ENCODE measurements around the gene CDK16. TPM values are rescaled to one million over a fixed set of nuclear protein-coding genes. Genes with fewer than 3 reads are reported as not detected.

The CDK16 gene
- total RNA-seq, 1 experiment from 2014 or later: 129 TPM

- Mint-ChIP-seq H3K27ac (ENCODE audit: unreplicated experiment) (no peak overlapping the region), H3K36me3 (ENCODE audit: insufficient read depth, unreplicated experiment) (no peaks in the 10 kb centered on the region), H3K27me3 (ENCODE audit: insufficient read depth, unreplicated experiment) (no peaks in the 10 kb centered on the region), H3K9me3 (ENCODE audit: unreplicated experiment) (no peaks in the 10 kb centered on the region), H3K4me1 (ENCODE audit: low read depth, unreplicated experiment) (no peaks in the 10 kb centered on the region), H3K4me3 (ENCODE audit: unreplicated experiment) (no peak overlapping the region)
- DNase-seq: no peak
- TF ChIP-seq CTCF (IDR thresholded peaks at IDR 0.05; ENCODE audit: insufficient read depth in 1 of 2, low read depth in 1 of 2, low read length in 1 of 2, severe bottlenecking in 1 of 2, unreplicated experiment in 1 of 2): no peak
- intact Hi-C loops (cut with micrococcal nuclease; ENCODE audit: unreplicated experiment): no loop called here
- no peaks in the 10 kb centered on the region for H3K36me3 ChIP-seq (ENCODE audit: control insufficient read depth, insufficient read depth, low read length)
- H3K4me1 ChIP-seq: no peaks in the 10 kb centered on the region
- no peaks in the 10 kb centered on the region for H3K9me3 ChIP-seq
- CTCF ChIA-PET: no interaction called here
- no TSS peak for BruUV-seq (replicated peaks)
- H3K4me3 ChIP-seq (ENCODE audit: low read depth, low read length): no peak overlapping the region
- POLR2A ChIA-PET: no interaction called here
- no peaks in the 10 kb centered on the region for H3K27me3 ChIP-seq (replicated peaks; ENCODE audit: control insufficient read depth, insufficient read depth, low read length)
Measured at GRCh38 chrX:47264483-47265173, 46.1 kb downstream of the CDK16 start.

GRCh38 chrX:47266643-47267042, 48.2 kb downstream of the CDK16 start:
- H3K4me1 ChIP-seq: no peaks in the 10 kb centered on the region
- no TSS peak for BruUV-seq (replicated peaks)
- intact Hi-C loops (cut with micrococcal nuclease; ENCODE audit: unreplicated experiment): no loop called here
- no peak for DNase-seq
- no peaks in the 10 kb centered on the region for H3K27me3 ChIP-seq (replicated peaks; ENCODE audit: control insufficient read depth, insufficient read depth, low read length)
- no peaks in the 10 kb centered on the region for H3K4me1 Mint-ChIP-seq (ENCODE audit: low read depth, unreplicated experiment)
- no peak overlapping the region for H3K4me3 ChIP-seq (ENCODE audit: low read depth, low read length)
- no peaks in the 10 kb centered on the region for H3K9me3 ChIP-seq
- ChIA-PET POLR2A (no interaction called here), CTCF (no interaction called here)
- no peak for TF ChIP-seq CTCF (IDR thresholded peaks at IDR 0.05; ENCODE audit: insufficient read depth in 1 of 2, low read depth in 1 of 2, low read length in 1 of 2, severe bottlenecking in 1 of 2, unreplicated experiment in 1 of 2)
- H3K36me3 Mint-ChIP-seq (ENCODE audit: insufficient read depth, unreplicated experiment): no peaks in the 10 kb centered on the region
- no peak overlapping the region for H3K27ac Mint-ChIP-seq (ENCODE audit: unreplicated experiment)
- H3K4me3 Mint-ChIP-seq (ENCODE audit: unreplicated experiment): no peak overlapping the region
- H3K36me3 ChIP-seq (ENCODE audit: control insufficient read depth, insufficient read depth, low read length): no peaks in the 10 kb centered on the region
- H3K9me3 Mint-ChIP-seq (ENCODE audit: unreplicated experiment): no peaks in the 10 kb centered on the region
- no peaks in the 10 kb centered on the region for H3K27me3 Mint-ChIP-seq (ENCODE audit: insufficient read depth, unreplicated experiment)

GRCh38 chrX:47272013-47272408, 53.5 kb downstream of the CDK16 start:
- Histone ChIP-seq H3K36me3 (ENCODE audit: control insufficient read depth, insufficient read depth, low read length) (no peaks in the 10 kb centered on the region), H3K4me1 (no peaks in the 10 kb centered on the region), H3K9me3 (no peaks in the 10 kb centered on the region), H3K27me3 (replicated peaks; ENCODE audit: control insufficient read depth, insufficient read depth, low read length) (no peaks in the 10 kb centered on the region), H3K4me3 (ENCODE audit: low read depth, low read length) (no peak overlapping the region)
- H3K36me3 Mint-ChIP-seq (ENCODE audit: insufficient read depth, unreplicated experiment): no peaks in the 10 kb centered on the region
- no peaks in the 10 kb centered on the region for H3K27me3 Mint-ChIP-seq (ENCODE audit: insufficient read depth, unreplicated experiment)
- no peak overlapping the region for H3K27ac Mint-ChIP-seq (ENCODE audit: unreplicated experiment)
- ChIA-PET CTCF (no interaction called here), POLR2A (no interaction called here)
- no TSS peak for BruUV-seq (replicated peaks)
- intact Hi-C loops (cut with micrococcal nuclease; ENCODE audit: unreplicated experiment): no loop called here
- H3K4me1 Mint-ChIP-seq (ENCODE audit: low read depth, unreplicated experiment): peaks cover 6% of the 10 kb centered on the region
- H3K4me3 Mint-ChIP-seq (ENCODE audit: unreplicated experiment): no peak overlapping the region
- no peaks in the 10 kb centered on the region for H3K9me3 Mint-ChIP-seq (ENCODE audit: unreplicated experiment)
- peak in 1 of 2 experiments; percentile 4 for DNase-seq
- no peak for TF ChIP-seq CTCF (IDR thresholded peaks at IDR 0.05; ENCODE audit: insufficient read depth in 1 of 2, low read depth in 1 of 2, low read length in 1 of 2, severe bottlenecking in 1 of 2, unreplicated experiment in 1 of 2)
